Breast epithelium (tissue), 3 donors: ENCODE data around the gene CATSPERZ.

Experiments
- CTCF ChIP-seq, 3 donors: fragments of 450-650 bp; IDR thresholded peaks; one replicate each; pipeline ENCODE4 v1.5.1; 2016 to 2017; ENCODE audit warnings: antibody characterized with exemption in 3 of 3, mild to moderate bottlenecking in 3 of 3, moderate library complexity in 3 of 3
- POLR2A ChIP-seq: fragments of 450-650 bp; IDR thresholded peaks from one replicate; pipeline ENCODE4 v1.6.1; 2016; ENCODE audit warnings: antibody characterized with exemption, mild to moderate bottlenecking, moderate library complexity
- POLR2AphosphoS5 ChIP-seq, 3 donors: sonication (generic); formaldehyde crosslinking; IDR thresholded peaks; one replicate each; pipeline ENCODE4 v1.6.1; 2017; ENCODE audit warnings: antibody characterized with exemption in 3 of 3

GRCh38 chr11:64253043-64253442 lies 47.1 kb upstream of the CATSPERZ start:
- TF ChIP-seq CTCF (IDR thresholded peaks at IDR 0.05) = no peak
- TF ChIP-seq POLR2A = no peak
- TF ChIP-seq POLR2AphosphoS5 (IDR thresholded peaks at IDR 0.05) = no peak
